ENCODE measurements around the gene CETP. TPM values are rescaled to one million over a fixed set of nuclear protein-coding genes. Genes with fewer than 3 reads are reported as not detected.
A peak's percentile ranks its signal among the peaks of the same experiment; 100 is the strongest.

CETP gene
- total RNA-seq, 1 experiment from 2014 or later: not detected

- no peak for DNase-seq (ENCODE audit: low read depth)
These were observed 58.9 kb downstream of the CETP start for GRCh38 chr16:57020651-57021050.

GRCh38 chr16:57021757-57022156, 60.0 kb downstream of the CETP start:
- no peak for DNase-seq (ENCODE audit: low read depth)

DNA sequence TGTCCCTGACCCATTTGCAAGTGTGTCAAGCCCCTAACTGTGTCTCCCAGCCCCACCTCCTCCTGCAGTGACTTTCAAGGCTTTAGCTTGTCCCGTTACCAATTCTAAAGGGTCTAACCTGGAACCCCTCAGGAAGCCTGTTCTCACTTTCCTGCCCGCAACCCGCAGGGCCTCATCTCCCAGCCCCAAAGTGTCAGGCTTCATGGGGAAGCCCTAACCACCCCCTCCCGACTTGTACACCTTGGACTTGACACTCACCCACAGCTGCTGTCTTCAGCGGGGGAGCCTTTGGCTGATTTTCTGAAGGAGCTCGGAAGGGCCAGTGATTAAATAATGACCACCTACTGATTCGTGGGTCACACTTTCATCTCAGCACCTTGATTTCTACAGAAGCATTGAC, 60.7 kb downstream of the CETP start:
- DNase-seq (ENCODE audit: low read depth): no peak

- no peak for DNase-seq (ENCODE audit: low read depth)
These were observed 61.9 kb downstream of the CETP start for GRCh38 chr16:57023541-57024249.

DNA sequence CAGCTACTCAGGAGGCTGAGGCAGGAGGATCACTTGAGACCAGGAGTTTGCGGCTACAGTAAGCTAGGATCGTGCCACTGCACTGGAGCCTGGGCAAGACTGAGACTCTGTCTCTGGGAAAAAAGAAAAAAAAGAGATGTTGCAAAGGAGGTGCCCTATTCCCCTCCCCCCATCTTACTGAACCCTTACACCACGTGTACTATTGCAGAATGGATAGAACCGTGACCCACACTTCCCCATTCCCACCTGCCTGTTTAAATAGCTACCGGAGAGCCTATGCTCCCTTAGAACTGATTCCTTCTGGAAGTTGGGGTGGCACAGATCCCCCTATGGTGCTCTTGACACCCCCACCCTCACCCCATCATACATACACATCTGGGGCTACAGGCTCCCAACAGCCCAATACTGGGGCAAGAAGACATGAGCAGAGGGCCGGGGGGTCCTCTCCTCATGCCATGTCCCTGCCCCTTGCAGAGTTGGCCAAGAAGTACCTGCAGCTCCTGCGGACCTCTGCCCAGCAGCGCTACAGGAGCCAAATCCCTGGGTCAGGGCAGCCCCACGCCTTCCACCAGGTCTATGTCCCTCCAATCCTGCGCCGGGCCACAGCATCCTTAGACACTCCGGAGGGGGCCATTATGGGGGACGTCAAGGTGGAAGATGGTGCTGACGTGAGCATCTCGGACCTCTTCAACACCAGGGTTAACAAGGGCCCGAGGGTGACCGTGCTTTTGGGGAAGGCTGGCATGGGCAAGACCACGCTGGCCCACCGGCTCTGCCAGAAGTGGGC, 63.3 kb downstream of the CETP start:
- no peak for DNase-seq (ENCODE audit: low read depth)

GRCh38 chr16:57025941-57026777, 64.4 kb downstream of the CETP start:
- no peak for DNase-seq (ENCODE audit: low read depth)

GRCh38 chr16:57026778-57027062, 65.0 kb downstream of the CETP start:
- DNase-seq (ENCODE audit: low read depth): no peak

DNA sequence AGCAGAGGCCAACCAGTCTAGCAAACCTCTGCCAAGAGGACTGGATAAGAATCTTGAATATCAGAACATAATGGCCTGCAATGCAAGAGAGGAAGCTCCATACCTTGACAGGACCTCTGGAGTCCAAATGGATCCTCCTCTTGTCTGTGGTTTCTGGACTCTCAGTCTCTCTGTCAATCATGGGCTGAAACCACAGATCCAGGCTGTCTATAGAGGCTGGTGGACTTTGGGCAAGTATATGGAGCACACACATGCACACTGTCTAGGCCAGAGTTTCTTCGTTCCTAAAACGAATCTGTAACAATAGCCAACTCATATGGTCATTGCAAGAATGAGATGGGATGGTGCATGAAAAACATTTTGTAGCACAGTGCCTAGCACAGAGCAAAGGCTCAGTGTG, 65.3 kb downstream of the CETP start:
- no peak for DNase-seq (ENCODE audit: low read depth)

- no peak for DNase-seq (ENCODE audit: low read depth)
These were observed 66.3 kb downstream of the CETP start for GRCh38 chr16:57028086-57028485.

DNA sequence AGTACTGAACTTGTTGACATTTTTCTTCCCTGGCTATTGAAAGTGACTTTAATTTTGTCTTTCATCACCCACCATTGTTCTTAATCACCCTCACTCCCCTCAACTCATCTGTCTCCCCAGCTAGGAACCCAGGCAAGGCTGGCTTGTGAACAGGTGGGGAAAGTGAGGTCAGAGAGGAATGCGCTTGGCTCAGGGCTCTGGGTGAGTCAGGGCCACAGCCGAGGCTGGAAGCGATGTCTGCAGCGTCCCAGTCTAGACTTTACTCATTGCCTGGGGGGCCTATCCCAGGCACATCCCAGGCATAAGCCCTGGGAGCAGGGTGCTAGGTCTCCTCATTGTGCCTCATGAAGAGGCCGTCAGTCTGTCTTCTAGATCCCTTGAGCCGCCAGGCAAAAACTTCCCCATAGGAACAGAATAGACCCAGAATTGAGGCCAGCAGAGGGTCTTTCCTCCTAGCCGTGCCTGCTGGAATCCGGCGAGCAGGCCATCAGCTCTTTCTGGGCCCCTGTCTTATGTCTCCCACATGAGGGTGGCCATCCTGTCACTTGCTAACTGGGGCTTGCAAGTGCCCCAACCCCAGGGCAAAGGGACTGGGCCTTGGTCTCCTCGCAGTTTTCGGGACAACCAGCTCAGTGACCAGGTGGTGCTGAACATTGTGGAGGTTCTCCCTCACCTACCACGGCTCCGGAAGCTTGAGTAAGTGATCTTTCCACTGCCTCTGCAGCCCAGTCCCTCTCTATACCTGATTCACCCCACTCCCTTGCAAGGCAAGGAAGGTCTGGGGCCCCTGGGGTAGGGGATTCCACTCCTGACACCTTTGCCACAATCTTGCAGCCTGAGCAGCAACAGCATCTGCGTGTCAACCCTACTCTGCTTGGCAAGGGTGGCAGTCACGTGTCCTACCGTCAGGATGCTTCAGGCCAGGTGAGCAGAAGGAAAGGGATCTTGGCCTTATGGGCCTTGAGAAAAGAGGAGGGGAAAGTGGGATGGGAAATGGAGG, 67.7 kb downstream of the CETP start:
- peak; percentile 62 for DNase-seq (ENCODE audit: low read depth)

DNA sequence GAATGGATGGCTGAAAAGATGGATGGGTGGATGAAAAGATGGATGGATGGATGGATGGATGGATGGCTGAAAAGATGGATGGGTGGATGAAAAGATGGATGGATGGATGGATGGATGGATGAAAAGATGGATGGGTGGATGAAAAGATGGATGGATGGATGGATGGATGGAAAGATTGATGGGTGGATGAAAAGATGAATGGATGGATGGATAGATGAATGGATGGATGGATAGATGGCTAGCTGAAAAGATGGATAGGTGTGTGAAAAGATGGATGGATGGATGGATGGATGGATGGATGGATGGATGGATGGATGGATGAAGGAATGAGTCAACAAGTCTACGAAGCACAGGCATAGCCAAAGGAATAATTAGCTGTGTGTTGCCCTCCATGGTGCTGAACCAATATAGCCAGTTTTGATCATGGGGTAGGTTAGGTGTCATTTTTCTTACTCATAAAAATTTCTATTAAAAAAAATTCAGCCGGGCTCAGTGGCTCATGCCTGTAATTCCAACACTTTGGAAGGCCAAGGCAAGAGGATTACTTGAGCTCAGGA, 68.7 kb downstream of the CETP start:
- no peak for DNase-seq (ENCODE audit: low read depth)

DNA sequence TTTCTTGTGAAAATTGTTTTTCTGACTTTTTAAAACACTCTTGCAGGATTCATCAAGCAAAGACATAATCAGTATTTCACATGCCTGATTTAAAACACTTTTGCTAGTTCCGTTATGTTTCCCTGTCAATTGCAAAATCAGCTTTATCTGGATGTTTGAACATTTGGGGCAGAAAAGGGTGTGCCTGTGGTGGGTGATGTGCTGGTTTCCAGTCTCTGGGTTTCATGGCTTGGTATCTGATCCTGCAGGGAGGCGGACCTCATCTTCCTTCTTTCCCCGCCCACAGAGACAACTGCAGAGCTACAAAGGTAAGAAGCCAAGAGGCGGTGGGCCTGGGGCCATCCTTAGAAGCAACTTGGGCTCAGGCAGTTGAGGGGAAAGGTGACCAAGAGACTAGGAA, 69.4 kb downstream of the CETP start:
- no peak for DNase-seq (ENCODE audit: low read depth)

DNA sequence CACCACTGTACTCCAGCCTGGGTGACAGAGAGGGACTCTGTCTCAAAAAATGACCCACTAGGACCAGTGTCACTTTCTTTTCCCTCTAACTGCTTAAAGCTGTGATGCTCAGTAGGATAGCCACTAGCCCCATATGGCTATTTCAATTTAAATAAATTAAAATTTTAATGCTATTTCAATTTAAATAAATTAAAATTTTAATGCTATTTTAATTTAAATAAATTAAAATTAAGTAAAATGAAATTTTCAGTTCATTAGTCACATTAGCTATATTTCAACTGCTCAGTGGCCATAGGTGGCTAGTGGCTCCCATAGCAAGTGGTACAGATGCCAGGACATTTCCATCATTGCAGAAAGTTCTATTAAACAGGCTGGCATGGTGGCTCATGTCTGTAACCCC, 70.6 kb downstream of the CETP start:
- no peak for DNase-seq (ENCODE audit: low read depth)

- no peak for DNase-seq (ENCODE audit: low read depth)
These were observed 71.2 kb downstream of the CETP start for GRCh38 chr16:57032931-57033330.

Other genes with a start within 250 kb of the CETP start
- gene NUP93, start 231.8 kb upstream of the CETP start, total RNA-seq (2014; rRNA removed; shearing (Covaris generic)): 91.9 and 120 TPM in 2 replicates
- not detected in 2 replicates for gene SLC12A3, start 96.7 kb upstream of the CETP start, total RNA-seq (2014; rRNA removed; shearing (Covaris generic))
- 24.3 and 29.4 TPM in 2 replicates for gene HERPUD1, start 29.8 kb upstream of the CETP start, total RNA-seq (2014; rRNA removed; shearing (Covaris generic))
- 6.5 and 9.0 TPM in 2 replicates for gene NLRC5, start 27.6 kb downstream of the CETP start, total RNA-seq (2014; rRNA removed; shearing (Covaris generic))
- gene CPNE2, start 130.6 kb downstream of the CETP start, total RNA-seq (2014; rRNA removed; shearing (Covaris generic)): 10.0 and 15.2 TPM in 2 replicates
- gene PSME3IP1, start 224.1 kb downstream of the CETP start, total RNA-seq (2014; rRNA removed; shearing (Covaris generic)): 112 and 120 TPM in 2 replicates
- 30.3 and 32.2 TPM in 2 replicates for gene RSPRY1, start 224.4 kb downstream of the CETP start, total RNA-seq (2014; rRNA removed; shearing (Covaris generic))

Data from Daoy (cell line).